Thyroid gland (tissue), 4 donors: ENCODE results near the gene PDE3A.

ENCODE experiments used
- CTCF ChIP-seq, 6 experiments: fragments of 200-600 bp in 3 of 6; fragments of 450-650 bp in 3 of 6; sonication (generic) in 3 of 6; IDR thresholded peaks; one replicate each; pipeline ENCODE4 v1.5.1; 2016 to 2019; ENCODE audit warnings: antibody characterized with exemption in 6 of 6, mild to moderate bottlenecking in 2 of 6, inconsistent platforms in 1 of 6, moderate library complexity in 1 of 6
- POLR2A ChIP-seq, 2 donors: fragments of 450-650 bp; IDR thresholded peaks; one replicate each; pipeline ENCODE4 v1.6.1; 2017; ENCODE audit warnings: antibody characterized with exemption in 2 of 2, mild to moderate bottlenecking in 2 of 2, moderate library complexity in 1 of 2

GRCh38 chr12:20372326-20373096 lies 4.2 kb downstream of the PDE3A start:
- no peak for TF ChIP-seq CTCF (IDR thresholded peaks at IDR 0.05)
- no peak for TF ChIP-seq POLR2A (IDR thresholded peaks at IDR 0.05)
